ENCODE data around the gene ZNF774.

GRCh38 chr15:90351479-90352106 is 491 bp upstream of the ZNF774 start:
- TF ChIP-seq CTCF (IDR thresholded peaks at IDR 0.05) (no peak), ZFX (IDR thresholded peaks at IDR 0.05; ENCODE audit: borderline replicate concordance) (no peak)
